ENCODE data around the gene AMER1. TPM values are rescaled to one million over a fixed set of nuclear protein-coding genes. Genes with fewer than 3 reads are reported as not detected.

AMER1 gene
- total and polyA plus RNA-seq, 2 of the 4 experiments (the other 2 are of a cell fraction), result 1.3 to 2.2 TPM

- H3K79me1 ChIP-seq (ENCODE audit: low read depth in 1 of 2, low read length in 2 of 2), result peaks cover 0 to under 1% of the 10 kb centered on the region in 2 experiments; a peak in 2 of 4 replicates
- H3K36me3 ChIP-seq (ENCODE audit: control insufficient read depth, insufficient read depth, low read length), result no peaks in the 10 kb centered on the region
- H2AK5ac ChIP-seq (ENCODE audit: low read depth, low read length), result no peak overlapping the region
- H3K56ac ChIP-seq (ENCODE audit: extremely low read depth, insufficient read depth, low read length), result no peak overlapping the region
- no peak overlapping the region for H4K5ac ChIP-seq (ENCODE audit: low read depth, low read length)
- 0 out of 2 replicates have a peak, but pooled peaks cover 4% of the 10 kb centered on the region for H3K9me1 ChIP-seq (ENCODE audit: insufficient read depth, low read length)
- no peak overlapping the region for H2BK15ac ChIP-seq (ENCODE audit: low read depth, low read length)
- intact Hi-C loops (cut with micrococcal nuclease), result no loop called here
- ChIA-PET POLR2A (ENCODE audit: unreplicated experiment) (no interaction called here), CTCF (no interaction called here)
- in situ Hi-C loops (cut with MboI; ENCODE audit: low sequenced_read_pairs), result no loop called here
- H4K91ac ChIP-seq (ENCODE audit: insufficient read depth, low read depth, low read length), result no peak overlapping the region
- no peaks in the 10 kb centered on the region for H3K9me3 ChIP-seq (ENCODE audit: control insufficient read depth, insufficient read depth, low read length)
- no peak for DNase-seq
- no peak overlapping the region for H3K9ac ChIP-seq (ENCODE audit: low read depth, low read length)
- dilution Hi-C loops (cut with HindIII; ENCODE audit: low sequenced_read_pairs, unreplicated experiment), result no loop called here
- H3K18ac ChIP-seq (ENCODE audit: low read depth, low read length), result no peak overlapping the region
- no peak overlapping the region for H3K4ac ChIP-seq (ENCODE audit: low read depth, low read length)
- no peak overlapping the region for H3K4me2 ChIP-seq (ENCODE audit: low read depth, low read length)
- H3K4me3 ChIP-seq (ENCODE audit: insufficient read depth, low read depth, low read length), result no peak overlapping the region
- H3K14ac ChIP-seq (replicated peaks; ENCODE audit: low read depth, low read length), result no peak overlapping the region
- TF ChIP-seq CTCF (conservative IDR thresholded peaks at IDR 0.05; ENCODE audit: low read depth, low read length) (no peak), NFE2L2 (IDR thresholded peaks at IDR 0.05; ENCODE audit: low read depth, low read length) (no peak), CEBPB (IDR thresholded peaks at IDR 0.05; ENCODE audit: low read depth, low read length) (no peak), RAD21 (IDR thresholded peaks at IDR 0.05; ENCODE audit: low read length) (no peak), RFX5 (IDR thresholded peaks at IDR 0.05; ENCODE audit: low read depth, low read length) (no peak), FOS (IDR thresholded peaks at IDR 0.05; ENCODE audit: low read depth, low read length) (no peak), MAFK (IDR thresholded peaks at IDR 0.05; ENCODE audit: low read depth, low read length) (no peak), USF2 (IDR thresholded peaks at IDR 0.05; ENCODE audit: low read depth, low read length) (no peak), POLR2A (IDR thresholded peaks at IDR 0.05; ENCODE audit: low read depth, low read length) (no peak), MAZ (IDR thresholded peaks at IDR 0.05; ENCODE audit: borderline replicate concordance, low read depth, low read length) (no peak), MXI1 (IDR thresholded peaks at IDR 0.05; ENCODE audit: borderline replicate concordance, low read depth, low read length) (no peak), ELK1 (IDR thresholded peaks at IDR 0.05; ENCODE audit: borderline replicate concordance, low read depth, low read length) (no peak), SMC3 (IDR thresholded peaks at IDR 0.05; ENCODE audit: low read depth, low read length) (no peak), BHLHE40 (IDR thresholded peaks at IDR 0.05; ENCODE audit: low read depth, low read length) (no peak), CHD1 (IDR thresholded peaks at IDR 0.05; ENCODE audit: low read depth, low read length) (no peak), RCOR1 (IDR thresholded peaks at IDR 0.05; ENCODE audit: insufficient replicate concordance, low read length) (no peak)
- no peak overlapping the region for H3K27ac ChIP-seq (ENCODE audit: insufficient read depth, low read length)
- H2BK5ac ChIP-seq (ENCODE audit: low read depth, low read length, poor library complexity, severe bottlenecking), result no peak overlapping the region
- H2AFZ ChIP-seq (replicated peaks; ENCODE audit: low read length, poor library complexity), result no peak overlapping the region
- no peaks in the 10 kb centered on the region; the same call in 1 of the 2 replicates for H3K27me3 ChIP-seq (ENCODE audit: control insufficient read depth, insufficient read depth, low read length)
- H2AK9ac ChIP-seq (replicated peaks; ENCODE audit: low read depth, low read length, poor library complexity), result no peak overlapping the region
- 0 out of 2 replicates have a peak, but pooled peaks cover 1% of the 10 kb centered on the region for H3K4me1 ChIP-seq (ENCODE audit: control insufficient read depth, insufficient read depth, low read length)
- H2BK20ac ChIP-seq (ENCODE audit: low read depth, low read length), result no peak overlapping the region
- H4K20me1 ChIP-seq (ENCODE audit: insufficient read depth, low read length), result peaks cover 3% of the 10 kb centered on the region; the same call in 1 of the 2 replicates
- no peak overlapping the region for H4K8ac ChIP-seq (ENCODE audit: low read depth in 2 of 2, low read length in 2 of 2)
- BruUV-seq (replicated peaks), result no TSS peak
- no peak overlapping the region for H2BK120ac ChIP-seq (ENCODE audit: low read depth, low read length)
- no peak for ATAC-seq (ENCODE audit: low read depth)
- no peak overlapping the region for H3K23ac ChIP-seq (ENCODE audit: low read depth, low read length)
Measured at GRCh38 chrX:64198036-64198435, 7.5 kb downstream of the AMER1 start.

Data from IMR-90 (cell line).